Kidney capillary endothelial cell (primary cell): Measurements from ENCODE around the gene SPA17.

ENCODE experiments used
- DNase-seq: peaks from one replicate; pipeline ENCODE4 v3.0.0-alpha.2; 2018; ENCODE audit warnings: low spot score

The SPA17 gene

DNA sequence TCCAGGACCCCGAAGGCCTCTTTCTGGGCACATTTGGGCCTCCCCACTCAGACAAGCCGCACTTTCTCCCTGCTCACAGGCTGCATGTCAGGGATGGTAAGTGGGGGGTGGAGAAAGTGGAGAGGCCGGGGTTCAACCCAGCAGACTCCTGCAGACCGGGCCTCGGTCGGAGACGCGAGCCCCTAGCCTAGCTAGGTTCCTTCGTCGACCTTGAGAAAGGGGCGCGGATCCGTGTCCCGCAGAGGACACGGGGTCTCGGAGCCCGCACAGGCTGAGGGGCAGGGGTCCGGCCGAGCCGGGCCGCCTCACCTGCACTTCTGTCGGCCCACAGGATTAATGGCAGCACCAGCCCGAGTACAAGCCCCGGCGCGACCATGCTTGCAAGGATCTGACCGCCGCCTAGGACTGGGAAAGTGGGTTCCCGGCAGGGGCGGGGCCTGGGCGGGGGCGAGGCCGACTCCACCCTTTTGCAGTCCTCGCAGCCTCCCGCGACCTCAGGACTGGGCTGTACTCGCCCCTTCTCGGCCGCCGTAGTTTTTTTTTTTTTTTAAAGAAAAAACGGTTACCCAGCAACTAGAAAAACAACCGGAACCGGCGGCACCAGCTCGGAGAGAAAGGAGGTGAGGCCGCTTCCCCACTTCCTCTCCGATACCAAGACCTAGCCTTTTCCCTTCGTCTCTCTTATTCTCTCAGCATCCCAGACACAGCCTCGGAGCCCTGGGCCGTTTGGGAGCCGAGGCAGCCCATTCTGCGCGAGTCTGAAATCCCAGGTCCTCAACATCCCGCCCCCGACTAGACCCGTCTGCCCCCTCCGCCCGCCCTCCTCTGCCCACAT is at the start of gene SPA17, which contains the start of gene SIAE:
Gene SPA17, plus strand, starts transcription at position 572 of the 835 bp plus-strand sequence. CDS start 1,361 bp downstream, outside the sequence.
Gene SIAE, minus strand, starts transcription at position 407 of the 835 bp plus-strand sequence. Its CDS starts 31 bp downstream, at position 376.
- DNase-seq: peak; percentile 88

DNA sequence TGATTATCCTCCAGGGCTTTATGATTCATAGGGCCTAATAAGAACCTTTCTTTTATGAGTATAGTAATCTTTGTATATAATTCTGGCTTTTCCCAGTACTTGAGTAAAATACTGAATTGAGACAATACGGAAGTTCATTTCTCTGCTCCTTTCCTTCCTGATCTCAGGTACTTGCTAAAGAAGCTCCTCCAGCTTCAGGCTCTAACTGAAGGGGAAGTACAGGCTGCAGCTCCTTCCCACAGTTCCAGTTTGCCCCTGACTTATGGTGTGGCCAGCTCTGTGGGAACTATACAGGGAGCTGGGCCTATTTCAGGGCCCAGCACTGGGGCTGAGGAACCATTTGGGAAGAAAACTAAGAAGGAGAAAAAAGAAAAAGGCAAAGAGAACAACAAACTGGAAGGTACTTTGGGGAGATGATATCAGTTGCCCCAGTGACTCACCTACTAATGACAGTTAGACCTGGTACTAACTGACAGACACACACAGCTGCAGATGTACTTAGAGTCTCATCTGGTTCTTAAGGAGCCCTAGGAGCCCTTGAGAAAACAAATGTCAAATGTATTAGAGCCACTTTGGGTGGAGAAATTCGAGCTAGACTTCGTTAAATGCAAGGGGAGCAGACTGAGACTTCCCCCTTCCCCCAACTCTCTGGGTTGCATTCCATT is 48.1 kb upstream of the SPA17 start:
- no peak for DNase-seq

DNA sequence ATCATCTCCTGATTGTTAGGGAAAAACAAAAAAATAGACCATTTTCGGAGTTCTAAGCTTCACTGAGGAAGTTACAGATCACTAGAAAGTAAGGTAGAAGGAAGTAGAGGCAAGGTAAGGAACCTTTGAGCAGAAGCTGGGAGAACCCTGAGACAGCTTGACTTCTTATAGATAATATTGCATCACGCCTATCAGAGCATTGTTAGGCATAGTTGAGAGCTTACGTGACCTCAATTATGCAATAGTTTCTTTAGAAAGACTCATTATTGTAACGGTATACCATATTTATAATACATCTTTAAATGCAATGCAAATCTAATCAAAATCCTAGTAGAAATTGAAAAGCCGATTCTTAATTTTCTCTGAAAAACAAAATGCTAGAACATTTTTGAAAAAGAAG is 46.2 kb upstream of the SPA17 start:
- DNase-seq: no peak

DNA sequence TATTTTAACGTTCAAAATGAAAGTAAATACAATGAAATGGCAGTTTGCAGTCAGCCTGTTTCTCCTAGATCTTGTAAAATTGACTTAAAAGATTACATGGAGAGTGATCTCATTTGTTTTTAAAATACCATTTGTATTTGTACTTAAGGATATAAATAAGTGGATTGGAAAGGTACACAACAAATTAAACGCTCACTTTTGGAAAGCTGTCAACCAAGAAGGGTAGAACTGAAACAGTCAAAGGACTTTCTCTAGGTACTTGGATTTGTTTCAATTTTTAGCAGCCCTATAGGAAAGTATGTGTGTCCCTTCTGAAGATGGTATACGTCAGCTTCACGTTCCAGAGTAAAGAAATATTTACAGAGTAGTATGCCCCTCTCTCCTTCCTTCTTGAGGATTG is 43.7 kb upstream of the SPA17 start:
- no peak for DNase-seq

DNA sequence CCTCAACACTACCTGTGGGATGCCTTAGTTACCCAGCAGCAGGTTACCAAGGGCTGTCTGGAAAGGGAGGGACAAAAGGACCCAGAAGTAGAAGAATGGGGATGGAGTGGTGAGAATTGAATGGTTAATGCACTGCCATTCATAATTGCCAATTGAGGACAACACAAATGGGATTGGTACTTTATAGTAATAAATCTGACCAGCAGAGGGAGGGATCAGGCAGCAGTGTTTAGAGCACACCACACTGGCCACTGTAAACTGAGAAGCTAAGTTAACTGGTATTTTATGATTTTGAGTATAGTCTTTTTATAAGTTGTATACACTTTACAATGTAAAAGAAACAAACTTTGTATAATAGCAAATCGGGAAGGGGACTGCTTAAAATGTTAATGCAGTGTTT is 40.3 kb upstream of the SPA17 start:
- peak; percentile 19 for DNase-seq

DNA sequence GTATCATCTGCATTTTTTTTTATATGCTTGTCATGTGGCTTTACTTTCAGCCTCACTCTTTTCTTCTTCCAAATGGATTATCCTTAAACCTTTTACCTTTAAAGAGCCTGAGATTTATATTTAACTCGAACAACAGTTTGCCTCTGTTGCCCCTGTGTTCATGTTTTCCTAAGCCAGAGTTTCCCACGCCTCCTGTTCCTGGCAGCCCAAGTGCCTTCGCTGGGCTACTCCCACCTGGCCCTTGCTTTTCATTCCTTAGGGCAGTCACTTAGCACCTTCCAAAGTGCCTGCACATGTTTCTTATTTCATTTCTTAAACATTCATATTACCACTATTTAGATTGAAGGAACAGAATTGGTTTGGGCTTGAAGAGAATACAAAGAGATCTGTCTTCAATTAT is 37.8 kb upstream of the SPA17 start:
- DNase-seq: no peak

DNA sequence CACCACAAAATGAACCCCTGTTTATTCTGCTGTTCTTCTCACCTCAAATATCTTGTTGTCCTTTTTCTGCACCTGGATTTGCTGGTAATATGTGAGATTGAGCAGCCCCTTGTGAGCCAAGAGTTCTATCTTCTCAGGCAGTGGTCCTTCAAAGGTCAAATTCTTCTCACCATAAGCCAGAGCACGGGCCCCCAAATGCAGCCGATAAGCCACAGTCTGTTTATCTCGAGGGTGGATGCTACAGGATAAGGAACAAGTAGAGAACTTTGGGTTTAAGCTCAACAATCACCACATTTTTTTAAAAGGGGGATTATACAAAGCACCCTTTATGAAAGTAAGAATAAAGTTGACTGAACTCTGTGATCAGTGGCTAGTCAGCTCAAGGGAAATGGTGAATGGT is 35.2 kb upstream of the SPA17 start:
- no peak for DNase-seq

DNA sequence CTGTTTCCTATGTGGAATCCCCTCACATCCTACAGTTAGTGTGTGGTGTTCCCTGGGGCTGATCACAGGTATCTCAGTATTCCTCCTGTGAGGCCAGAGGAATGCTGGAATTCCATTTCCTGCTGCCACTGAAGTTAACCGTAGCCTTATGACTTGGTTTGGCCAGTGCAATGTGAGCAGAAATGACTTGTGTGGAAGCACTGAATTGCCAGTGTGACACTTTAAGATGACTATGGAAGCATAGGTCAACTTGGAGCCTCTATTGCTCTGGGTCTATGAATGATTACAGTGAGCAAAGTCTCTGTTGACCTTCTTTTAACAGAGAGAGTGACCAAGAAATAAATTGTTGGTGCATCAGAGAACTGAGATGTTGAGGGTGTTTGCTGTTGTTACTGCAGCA is 34.5 kb upstream of the SPA17 start:
- no peak for DNase-seq

DNA sequence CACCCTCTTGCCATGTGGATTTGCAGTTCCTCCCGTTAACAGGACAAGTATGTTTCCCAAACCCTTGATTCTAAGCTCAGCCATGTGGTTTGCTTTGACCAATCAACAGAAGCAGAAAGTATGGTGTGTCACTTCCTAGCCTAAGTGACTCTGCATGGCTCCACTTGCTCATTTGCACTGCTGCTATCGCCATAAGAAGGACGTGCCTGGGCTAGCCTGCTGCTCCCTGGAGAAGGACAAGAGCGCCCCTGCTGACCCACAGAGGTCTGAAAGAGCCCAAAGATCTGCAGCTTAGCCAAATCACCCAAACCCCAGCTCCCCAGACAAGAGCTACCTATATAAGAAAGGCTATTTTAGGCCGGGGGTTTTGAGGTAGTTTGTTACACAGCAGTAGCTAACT is 33.0 kb upstream of the SPA17 start:
- DNase-seq: no peak

DNA sequence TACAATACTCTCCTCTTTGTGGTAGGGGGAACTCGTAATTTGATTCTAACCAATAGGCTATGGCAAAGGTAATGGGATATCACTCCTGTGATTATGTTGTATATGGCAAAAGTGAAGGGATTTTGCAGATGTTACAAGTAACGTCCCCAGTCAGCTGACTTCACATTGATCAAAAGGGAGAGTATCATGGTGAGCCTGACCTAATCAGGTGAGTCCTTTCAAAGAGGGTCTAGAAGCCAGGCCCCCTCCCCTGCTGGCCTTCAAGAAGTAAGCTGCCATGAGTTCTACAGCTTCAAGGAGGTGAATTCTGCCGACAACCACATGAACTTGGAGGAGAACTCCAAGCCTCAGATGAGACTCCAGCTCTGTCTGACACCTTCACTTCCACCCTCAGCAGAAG is 31.1 kb upstream of the SPA17 start:
- no peak for DNase-seq

DNA sequence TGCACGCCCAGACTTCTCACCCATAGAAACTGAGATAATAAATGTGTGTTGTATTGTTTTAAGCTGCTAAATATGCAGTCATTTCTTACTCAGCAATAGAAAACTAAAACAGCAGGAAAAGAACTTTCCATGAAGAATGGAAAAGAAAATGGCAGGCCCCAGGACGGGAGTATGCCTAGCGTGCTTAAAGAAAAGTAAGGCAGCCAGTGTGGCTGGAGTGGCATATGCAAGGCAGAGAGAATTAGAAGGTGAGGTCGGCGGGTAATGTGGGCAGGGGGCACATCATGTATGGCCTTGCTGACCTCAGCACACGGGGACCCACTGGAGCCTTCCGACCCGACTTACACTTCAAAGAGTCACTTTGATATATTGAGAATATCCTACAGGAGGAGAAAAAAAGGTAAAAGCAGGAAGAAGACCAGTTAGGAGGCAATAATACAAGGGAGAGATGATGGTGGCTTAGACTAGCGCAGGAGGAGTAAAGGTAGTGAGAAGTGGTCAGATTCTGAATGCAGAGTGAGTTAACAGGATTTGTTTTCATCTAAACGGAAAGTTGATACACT is 30.6 kb upstream of the SPA17 start:
- DNase-seq: no peak

DNA sequence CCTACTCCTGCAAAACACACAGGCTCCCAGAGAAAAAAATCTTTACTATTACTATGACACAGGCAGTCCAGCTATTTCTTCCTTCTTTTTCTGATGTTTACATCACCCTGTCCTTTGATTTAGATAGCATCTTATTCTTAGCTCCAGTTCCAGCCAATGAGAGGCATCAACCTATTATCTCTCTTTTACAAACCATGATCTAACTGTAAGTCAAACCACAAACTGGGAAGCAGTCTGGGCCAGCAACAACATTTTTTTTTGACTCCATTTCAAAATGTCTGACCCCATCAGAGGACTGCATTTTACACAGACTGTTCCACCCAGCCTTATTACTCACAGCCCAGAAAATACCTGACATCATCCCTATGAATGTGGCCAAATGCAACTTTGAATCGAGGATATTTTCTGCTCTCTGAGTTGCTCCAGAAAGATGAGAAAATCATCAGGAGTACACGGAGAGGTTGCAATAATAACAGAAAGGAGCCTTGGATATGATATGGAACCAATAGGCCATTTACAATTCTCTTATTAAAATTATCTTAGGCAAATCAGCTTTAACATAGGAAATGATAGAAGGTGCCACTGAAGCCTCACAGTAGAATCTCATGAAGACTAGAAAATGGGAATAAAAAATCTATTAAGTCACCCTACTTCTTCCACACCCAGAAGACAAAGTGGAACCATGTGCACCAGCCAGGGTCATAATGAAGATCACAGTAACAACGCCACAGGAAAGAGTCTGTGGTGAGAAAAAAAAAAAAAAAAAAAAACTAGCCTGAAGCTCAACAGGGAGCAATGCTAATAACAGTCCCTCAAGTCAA is 29.9 kb upstream of the SPA17 start:
- DNase-seq: no peak

DNA sequence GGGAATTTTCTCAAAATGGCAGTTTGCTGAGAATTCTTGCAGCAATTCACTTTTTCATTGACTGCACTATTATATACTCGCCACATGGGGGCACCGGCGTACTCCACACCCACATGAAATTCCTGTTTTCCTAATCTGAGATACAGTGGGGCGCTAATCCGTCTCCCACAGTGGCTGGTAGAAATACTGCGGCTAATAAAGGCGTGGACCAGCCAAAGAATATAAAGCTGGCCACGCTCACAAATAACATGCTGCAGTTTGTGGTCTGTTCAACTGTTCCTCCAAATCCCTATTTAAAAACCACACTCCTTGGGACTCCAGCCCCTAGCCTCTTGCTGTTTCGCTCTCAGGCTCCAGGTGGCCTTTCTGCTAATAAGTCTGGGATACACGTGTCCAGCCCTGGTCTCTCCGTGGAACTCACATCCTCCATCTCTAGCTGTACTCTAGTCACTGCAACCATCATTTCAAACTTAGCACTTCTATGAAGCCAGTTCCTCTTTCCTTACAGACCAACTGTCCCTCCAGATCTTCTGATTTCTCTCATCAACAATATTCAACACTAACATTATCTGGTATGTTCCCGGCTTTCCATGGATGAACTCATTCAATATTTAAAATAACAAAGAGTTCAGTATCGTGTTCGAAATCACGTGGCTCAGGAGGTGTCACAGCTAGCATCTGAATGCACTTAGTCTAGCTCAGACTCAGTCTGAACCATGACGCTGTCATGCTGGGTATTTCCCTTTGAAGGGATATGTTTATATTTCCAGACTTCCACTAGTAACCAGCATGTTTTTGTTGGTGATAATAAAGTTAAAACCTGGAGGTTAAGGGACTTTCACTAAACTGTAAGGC is 29.1 kb upstream of the SPA17 start:
- DNase-seq: peak; percentile 68

DNA sequence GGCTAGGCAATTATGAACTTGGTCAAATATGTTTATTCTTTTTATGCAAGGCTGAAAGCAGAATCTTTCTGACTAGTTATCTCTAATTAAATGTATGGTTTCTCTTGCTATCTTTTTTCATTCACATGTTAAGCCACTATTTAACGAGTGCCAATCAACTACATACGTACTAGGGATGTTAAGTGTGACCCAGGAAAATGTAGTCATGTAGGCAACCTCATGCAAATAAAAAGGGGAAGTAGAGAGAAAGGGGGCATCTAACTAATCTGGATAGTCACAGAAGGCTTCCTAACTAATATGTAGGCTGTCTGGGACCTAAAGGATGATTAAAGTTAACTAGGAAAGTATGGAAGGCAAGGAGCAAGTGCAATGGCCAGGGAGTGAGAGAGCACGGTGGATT is 27.6 kb upstream of the SPA17 start:
- DNase-seq: no peak

DNA sequence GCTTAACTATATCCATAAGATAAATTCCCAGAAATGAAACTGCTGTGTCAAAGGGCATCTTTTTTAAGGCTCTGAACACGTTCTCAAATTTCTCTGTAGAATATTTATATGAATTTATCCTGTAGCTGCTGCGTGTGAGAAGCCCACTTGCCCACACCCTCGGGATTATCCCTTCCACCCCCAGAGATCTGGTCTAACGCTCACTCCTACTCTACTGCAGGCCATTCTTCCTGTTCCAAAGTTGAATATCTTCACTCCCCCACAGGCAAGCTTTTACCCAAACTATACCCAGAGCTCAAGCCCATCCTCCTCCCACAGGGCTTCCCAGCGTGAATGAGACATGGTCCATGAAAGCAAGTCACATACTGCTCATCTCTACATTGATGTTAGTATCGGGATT is 25.1 kb upstream of the SPA17 start:
- no peak for DNase-seq

DNA sequence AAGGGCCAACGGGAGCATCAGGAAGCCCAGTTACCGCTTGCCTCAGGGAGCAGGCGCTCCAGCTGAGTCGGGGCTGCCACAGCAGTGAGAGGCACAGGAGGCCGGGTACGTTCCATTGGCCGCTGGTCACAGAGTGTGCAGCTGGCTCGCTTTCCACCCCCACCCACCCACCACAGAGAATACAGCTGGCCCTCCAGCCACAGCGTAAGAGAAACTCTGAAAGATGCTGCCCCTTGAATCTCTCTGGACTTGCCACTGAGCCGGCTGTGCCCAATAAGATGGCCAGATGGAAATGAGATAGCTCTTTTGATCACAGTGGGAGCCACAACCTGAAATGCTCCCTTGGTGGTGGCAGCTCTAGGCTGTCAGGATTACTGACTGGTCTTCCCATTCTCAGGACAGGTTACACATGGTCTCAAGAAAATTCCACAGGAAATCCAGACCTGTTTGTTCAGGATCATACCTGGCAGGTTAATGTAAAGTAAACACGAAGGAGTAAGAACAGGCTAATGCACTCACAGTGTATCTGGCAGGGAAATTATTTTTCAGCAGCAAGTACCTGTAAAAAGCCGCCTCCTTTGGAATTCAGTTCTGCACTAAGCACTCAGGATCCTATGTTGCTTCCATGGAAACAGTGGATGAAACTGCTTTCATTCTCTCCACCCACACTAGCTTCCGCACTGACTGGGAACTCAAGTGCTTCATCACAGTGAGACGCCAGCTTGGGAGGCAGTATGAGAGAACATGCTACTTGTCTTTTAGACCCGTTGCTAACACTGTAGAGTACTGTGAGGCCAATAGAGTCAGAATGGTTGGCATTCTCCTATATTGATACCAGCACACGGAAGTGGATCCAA is 16.7 kb upstream of the SPA17 start:
- no peak for DNase-seq

DNA sequence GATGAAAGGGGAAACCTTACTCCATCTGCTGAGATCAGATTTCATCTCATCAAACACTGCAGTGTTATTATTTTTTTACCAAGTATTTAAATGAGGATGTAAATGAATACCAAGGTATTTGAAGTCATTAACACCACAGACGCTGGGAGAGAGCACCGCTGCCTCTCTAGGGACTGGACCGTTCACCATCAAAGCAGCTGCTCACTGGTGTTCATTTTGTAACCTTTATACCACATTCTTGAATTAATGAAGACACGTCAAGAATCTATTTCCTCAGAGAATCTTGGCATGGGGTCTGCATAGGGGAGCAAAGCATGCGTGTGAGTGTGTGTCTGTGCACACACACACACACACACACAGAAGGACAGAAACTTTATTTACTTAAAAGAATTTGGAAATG is 15.8 kb upstream of the SPA17 start:
- no peak for DNase-seq

DNA sequence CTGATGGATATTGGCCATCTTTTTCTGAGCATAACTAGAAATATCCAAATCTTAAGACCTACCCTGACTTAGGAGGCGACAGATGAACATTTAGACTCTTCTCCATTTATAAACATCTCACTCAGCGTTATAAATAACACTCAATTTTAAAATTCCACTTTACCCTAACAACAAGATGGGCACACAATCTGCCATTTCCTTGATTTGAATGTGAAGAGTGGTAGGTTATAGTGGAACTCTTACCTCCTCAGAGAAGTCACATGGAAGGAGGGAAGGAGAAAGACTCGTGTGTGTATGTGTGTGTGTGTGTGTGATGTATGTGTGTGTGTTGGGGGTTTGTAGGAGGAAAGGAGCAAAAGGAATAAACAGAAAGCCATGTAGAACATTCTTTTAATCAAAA is 15.2 kb upstream of the SPA17 start:
- no peak for DNase-seq

DNA sequence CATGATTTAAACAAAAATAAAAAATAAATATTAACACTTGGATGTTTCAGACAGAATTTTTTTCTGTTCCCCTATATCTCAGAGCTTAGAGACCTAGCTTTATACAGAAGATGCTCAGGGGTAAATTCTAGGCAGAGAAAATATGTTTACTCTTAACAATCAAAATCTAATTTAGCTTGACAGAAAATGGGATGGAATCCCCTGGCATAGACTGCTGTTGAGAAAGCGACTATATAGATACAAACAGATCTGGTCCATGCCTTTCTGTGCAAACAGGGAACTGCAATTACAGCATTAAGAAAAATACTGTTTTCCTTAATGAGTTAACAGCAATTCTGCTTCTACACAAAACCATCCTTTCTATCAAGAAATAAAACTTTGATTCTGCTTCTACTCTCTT is 14.7 kb upstream of the SPA17 start:
- DNase-seq: no peak

DNA sequence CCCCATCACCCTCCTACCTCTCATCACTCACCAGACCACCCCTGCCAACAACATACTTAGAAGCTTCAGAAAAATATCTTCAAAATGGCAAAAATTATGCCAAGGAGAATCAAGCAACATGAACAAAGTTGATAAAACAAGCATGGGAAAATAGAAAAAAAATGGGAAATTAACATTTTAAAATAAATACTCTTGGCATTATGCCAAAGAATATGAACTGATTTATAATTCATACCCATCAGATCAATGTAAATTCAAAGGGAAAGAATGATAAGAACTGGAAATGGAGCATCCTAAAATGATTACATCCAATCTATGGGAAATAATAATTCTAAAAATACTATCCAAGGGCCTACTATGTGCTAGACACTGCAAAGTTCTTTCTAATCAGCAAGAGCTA is 12.2 kb upstream of the SPA17 start:
- no peak for DNase-seq
